ENCODE results near the gene TC2N. TPM values are rescaled to one million over a fixed set of nuclear protein-coding genes. Genes with fewer than 3 reads are reported as not detected.

TC2N gene
- total and polyA plus RNA-seq, 2 of the 4 experiments (the other 2 are of a cell fraction) = 0.03 to 0.18 TPM

DNA sequence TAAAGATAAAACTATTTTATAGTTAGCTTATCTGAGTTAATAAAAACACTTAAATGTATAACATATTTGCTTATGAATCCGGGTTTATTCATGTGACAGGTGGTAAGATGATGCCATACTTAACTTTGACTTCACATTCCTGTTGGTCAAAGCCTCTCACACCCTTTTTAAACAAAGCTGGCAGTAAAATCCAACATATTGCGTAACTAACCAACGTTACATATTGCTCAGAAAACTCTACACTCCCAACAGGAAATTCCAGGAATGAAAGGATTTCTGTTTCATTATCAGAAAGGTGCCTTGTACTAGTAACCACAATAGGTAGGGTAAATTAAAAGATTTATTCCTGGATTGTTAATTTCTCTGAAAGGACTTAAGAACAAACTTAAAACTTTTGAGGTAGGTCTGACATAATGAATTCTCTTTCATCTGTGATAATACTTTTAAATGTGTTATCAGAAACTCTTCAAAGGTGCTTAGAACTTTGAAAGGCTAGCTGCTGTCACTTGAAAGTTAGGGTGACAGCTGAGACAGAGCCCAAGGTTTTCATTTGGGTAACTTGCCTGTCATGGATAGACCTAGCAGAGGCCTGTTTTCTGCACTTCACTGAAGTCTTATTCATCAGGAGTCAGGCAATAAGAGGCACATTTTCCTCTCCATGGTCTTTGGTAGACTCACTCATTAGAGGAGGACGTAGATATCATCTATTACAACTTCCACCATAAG, 111.6 kb downstream of the TC2N start:
- ATAC-seq (ENCODE audit: low read depth) (no peak; the same call in 1 of the 2 replicates), DNase-seq (peak; percentile 4)
- no peak overlapping the region for H3K4ac ChIP-seq (ENCODE audit: low read depth, low read length)
- intact Hi-C loops (cut with micrococcal nuclease) (no loop called here), dilution Hi-C loops (cut with HindIII; ENCODE audit: low sequenced_read_pairs, unreplicated experiment) (no loop called here), in situ Hi-C loops (cut with MboI; ENCODE audit: low sequenced_read_pairs) (no loop called here)
- no peak overlapping the region for H4K91ac ChIP-seq (ENCODE audit: insufficient read depth, low read depth, low read length)
- H4K8ac ChIP-seq (ENCODE audit: low read depth in 2 of 2, low read length in 2 of 2) = no peak overlapping the region
- no peak overlapping the region for H2AK9ac ChIP-seq (replicated peaks; ENCODE audit: low read depth, low read length, poor library complexity)
- WGBS, 2 experiments (ENCODE audit: extremely low coverage in 2 of 2, insufficient read length in 1 of 2) = no CpG with 5 or more reads among the region's 4 CpGs
- POLR2A ChIA-PET (ENCODE audit: unreplicated experiment) = no interaction called here
- H4K5ac ChIP-seq (ENCODE audit: low read depth, low read length) = no peak overlapping the region
- H4K20me1 ChIP-seq (ENCODE audit: insufficient read depth, low read length) = no peaks in the 10 kb centered on the region
- TF ChIP-seq RCOR1 (IDR thresholded peaks at IDR 0.05; ENCODE audit: insufficient replicate concordance, low read length) = no peak
- TF ChIP-seq CEBPB (IDR thresholded peaks at IDR 0.05; ENCODE audit: low read depth, low read length) = peak; percentile 85
- TF ChIP-seq MXI1 (IDR thresholded peaks at IDR 0.05; ENCODE audit: borderline replicate concordance, low read depth, low read length) = no peak
- no peaks in the 10 kb centered on the region for H3K9me1 ChIP-seq (ENCODE audit: insufficient read depth, low read length)
- H2BK5ac ChIP-seq (ENCODE audit: low read depth, low read length, poor library complexity, severe bottlenecking) = no peak overlapping the region
- no peaks in the 10 kb centered on the region for H3K79me1 ChIP-seq (ENCODE audit: low read depth in 1 of 2, low read length in 2 of 2)
- H3K4me2 ChIP-seq (ENCODE audit: low read depth, low read length) = no peak overlapping the region
- no peak overlapping the region for H2BK15ac ChIP-seq (ENCODE audit: low read depth, low read length)
- H2AFZ ChIP-seq (replicated peaks; ENCODE audit: low read length, poor library complexity) = no peak overlapping the region
- no peak overlapping the region for H2BK120ac ChIP-seq (ENCODE audit: low read depth, low read length)
- no peak overlapping the region for H3K14ac ChIP-seq (replicated peaks; ENCODE audit: low read depth, low read length)
- peaks cover 3% of the 10 kb centered on the region for H3K9me3 ChIP-seq (ENCODE audit: control insufficient read depth, insufficient read depth, low read length)
- no peak overlapping the region for H3K56ac ChIP-seq (ENCODE audit: extremely low read depth, insufficient read depth, low read length)
- no peaks in the 10 kb centered on the region for H3K4me1 ChIP-seq (ENCODE audit: control insufficient read depth, insufficient read depth, low read length)
- H3K23ac ChIP-seq (ENCODE audit: low read depth, low read length) = no peak overlapping the region
- BruUV-seq (replicated peaks) = no TSS peak
- H3K27me3 ChIP-seq (ENCODE audit: control insufficient read depth, insufficient read depth, low read length) = peaks cover 1% of the 10 kb centered on the region; the same call in 1 of the 2 replicates
- no peak overlapping the region for H3K27ac ChIP-seq (ENCODE audit: insufficient read depth, low read length)
- H3K36me3 ChIP-seq (ENCODE audit: control insufficient read depth, insufficient read depth, low read length) = no peaks in the 10 kb centered on the region
- no peak overlapping the region for H3K4me3 ChIP-seq (ENCODE audit: insufficient read depth, low read depth, low read length)
- CTCF ChIA-PET = no interaction called here
- H2BK20ac ChIP-seq (ENCODE audit: low read depth, low read length) = no peak overlapping the region
- H3K9ac ChIP-seq (ENCODE audit: low read depth, low read length) = no peak overlapping the region
- no peak overlapping the region for H3K18ac ChIP-seq (ENCODE audit: low read depth, low read length)
- no peak overlapping the region for H2AK5ac ChIP-seq (ENCODE audit: low read depth, low read length)
